HG02588 (cell line): ENCODE measurements around the gene TUBGCP5.
"Not testable (repeated sequence)": the region's sequence is repeated elsewhere in the genome, so short reads cannot be mapped to it uniquely, and the experiment has no call there.

ENCODE experiments used
- ATAC-seq: cut with Tn5 transposase; IDR thresholded peaks from one replicate; pipeline ENCODE4 v1.9.1; 2021; ENCODE audit warnings: mild to moderate bottlenecking, moderate library complexity; ENCODE audit not compliant: unreplicated experiment

Gene TUBGCP5

DNA sequence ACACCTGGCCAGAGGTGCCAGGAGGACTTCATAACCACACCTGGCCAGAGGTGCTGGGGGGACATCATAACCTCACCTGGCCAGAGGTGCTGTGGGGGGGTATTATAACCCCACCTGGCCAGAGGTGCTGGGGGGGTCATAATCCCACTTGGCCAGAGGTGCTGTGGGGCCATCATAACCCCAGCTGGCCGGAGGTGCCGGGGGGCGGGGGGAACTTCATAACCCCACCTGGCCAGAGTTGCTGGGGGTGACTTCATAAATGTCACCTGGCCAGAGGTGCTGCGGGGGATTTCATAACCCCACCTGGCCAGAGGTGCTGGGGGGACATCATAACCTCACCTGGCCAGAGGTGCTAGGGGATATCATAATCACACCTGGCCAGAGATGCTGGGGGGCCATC is 4.2 kb upstream of the TUBGCP5 start:
- not testable (repeated sequence) for ATAC-seq

DNA sequence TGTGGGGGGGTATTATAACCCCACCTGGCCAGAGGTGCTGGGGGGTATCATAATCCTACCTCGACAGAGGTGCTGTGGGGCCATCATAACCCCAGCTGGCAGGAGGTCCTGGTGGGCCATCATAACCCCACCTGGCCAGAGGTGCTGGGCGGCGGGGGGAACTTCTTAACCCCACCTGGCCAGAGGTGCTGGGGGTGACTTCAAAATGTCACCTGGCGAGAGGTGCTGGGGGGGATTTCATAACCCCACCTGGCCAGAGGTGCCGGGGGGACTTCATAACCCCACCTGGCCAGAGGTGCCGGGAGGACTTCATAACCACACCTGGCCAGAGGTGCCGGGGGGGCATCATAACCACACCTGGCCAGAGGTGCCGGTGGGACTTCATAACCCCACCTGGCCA is 2.4 kb upstream of the TUBGCP5 start:
- ATAC-seq = not testable (repeated sequence)

DNA sequence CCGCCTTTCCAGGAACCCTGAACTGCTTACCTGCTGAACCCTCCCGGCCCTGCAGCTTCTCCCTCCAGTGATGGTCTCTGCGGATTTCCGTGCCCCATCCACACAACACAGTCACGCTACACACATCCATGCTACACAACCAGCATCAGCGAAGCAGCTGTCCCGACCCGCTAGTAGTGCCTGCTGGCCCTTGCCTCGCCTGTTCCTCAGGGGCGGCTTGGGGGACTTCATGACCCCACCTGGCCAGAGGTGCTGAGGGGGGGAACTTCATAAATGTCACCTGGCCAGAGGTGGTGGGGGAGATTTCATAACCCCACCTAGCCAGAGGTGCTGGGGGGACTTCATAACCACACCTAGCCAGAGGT is 530 bp upstream of the TUBGCP5 start:
- ATAC-seq = peak; percentile 10

DNA sequence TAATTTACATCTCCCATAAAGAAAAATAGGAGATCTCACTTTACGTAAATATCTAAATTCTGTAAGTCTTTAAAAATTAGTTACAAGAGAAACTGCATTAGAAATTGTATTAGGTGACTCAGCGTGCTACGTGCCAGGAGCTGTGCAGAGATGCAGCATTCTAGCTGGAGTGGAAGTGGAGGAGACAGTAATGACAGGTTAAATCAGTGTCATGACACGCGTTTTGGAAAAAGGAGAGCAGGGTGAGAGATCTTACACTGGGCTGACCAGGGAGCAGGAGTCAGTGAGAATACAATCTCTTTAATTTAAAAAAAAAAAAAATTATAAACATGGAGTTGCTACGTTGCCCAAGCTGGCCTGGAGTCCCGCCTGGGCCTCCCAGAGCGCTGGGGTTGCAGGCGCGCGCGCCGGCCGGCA is 635 bp downstream of the TUBGCP5 start:
- ATAC-seq = peak; percentile 17

DNA sequence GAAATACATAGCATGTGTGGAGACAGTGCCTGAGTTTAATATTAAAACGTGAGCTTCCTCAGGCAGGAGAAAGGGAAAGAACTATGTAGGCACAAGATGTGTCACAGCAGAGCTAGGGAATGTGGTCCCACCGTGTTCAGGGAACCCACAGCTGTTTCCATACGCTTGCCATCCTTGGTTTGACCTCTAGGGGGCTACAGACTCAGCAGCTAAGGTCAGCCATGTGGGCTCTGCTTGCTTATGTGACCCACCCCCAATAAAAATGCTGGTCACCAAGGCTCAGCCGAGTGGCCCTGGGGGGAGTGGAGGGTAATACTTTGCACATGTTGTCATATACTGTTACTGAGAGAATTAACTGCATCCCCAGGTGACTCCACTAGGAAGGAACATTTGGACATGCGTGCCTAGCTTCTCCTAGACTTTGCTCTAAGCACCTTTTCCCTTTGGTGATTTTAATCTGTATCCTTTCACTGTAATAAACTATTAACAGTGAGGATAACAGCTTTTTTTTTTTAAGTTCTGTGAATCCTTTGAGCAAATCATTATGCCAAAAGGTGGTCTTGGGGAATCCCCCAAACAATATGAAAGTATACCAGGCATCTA is 3.3 kb downstream of the TUBGCP5 start:
- ATAC-seq = no peak

DNA sequence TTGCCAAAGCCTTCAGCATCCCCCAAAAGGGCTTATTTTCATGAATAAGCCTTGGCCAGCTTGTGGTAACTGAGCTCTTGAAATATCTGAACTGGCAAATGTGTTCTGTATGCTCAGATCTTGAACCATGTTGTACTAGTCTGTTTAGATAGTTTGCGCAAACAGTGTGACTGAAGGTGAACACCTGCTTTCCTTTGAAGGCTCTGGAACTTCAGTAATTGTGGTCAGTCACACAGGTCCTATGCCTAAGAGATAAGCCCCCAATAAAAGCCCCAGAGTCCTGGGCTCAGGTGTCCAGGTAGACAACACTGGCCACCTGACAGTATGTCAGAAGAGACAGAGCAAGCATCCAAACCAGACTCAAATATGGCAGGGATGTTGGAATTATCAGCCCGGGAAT is 5.4 kb downstream of the TUBGCP5 start:
- ATAC-seq = no peak

DNA sequence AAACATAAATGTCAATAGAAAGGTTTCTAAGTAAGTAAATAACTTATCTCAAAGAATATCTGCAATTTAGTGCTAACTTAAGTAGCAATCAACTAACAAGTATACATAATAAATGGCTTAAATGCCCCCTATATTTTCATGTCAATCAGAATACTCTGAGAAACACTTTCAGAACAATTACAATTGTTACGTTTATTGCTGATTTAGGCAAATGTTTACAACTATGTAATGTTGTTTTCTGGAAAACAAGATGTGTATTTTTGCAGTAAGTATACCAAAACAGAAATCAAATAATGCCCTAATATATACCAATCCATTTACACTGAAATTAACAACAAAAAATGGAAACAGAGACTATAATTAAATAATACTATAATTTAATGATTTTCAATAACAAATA is 13.2 kb downstream of the TUBGCP5 start:
- ATAC-seq = no peak

DNA sequence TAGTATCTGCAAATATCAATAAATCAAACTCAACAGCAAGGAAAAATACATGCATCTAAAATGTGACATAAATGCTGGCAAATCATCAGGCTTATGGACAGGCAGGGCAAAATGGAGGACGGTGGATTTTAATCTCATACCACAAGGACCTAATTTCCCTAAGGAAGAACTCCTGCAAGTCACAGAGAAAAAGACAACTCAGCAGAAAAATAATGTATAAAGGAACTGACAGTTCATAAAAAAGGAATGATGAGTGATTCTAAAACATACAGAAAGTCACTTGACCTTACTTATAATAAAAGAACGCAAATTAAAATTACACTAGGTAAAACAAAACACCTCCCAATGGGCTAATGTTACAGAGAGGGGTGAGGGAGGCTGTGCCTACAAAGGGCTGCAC is 17.2 kb downstream of the TUBGCP5 start:
- no peak for ATAC-seq

DNA sequence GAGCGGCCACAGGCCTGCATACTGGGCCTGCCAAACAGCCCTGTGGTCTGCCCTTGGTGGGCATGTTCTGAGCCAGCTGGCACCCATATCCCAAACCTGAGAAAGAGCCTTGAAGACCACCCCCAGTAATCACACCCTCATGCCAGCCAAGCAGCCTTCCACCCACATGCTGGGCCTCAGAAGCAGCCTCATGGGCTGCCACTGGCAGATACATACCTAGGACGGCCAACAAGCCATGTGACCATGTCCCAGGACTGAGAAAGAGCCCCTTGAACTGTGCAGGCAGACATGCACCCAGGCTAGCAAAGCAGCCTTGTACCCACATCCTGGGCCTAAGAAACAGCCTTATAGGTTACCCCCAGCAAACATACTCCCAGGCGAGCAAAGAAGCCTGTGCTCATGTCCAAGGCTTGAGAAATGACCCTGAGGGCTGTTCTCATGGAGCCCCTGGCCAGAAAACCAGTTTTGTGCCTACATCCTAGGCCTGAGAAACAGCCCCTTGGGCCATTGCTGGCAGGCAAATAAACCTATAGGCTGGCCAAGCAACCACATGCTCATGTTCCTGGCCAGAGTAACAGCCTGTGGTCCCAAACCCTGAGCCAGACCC is 24.9 kb downstream of the TUBGCP5 start:
- ATAC-seq = no peak

DNA sequence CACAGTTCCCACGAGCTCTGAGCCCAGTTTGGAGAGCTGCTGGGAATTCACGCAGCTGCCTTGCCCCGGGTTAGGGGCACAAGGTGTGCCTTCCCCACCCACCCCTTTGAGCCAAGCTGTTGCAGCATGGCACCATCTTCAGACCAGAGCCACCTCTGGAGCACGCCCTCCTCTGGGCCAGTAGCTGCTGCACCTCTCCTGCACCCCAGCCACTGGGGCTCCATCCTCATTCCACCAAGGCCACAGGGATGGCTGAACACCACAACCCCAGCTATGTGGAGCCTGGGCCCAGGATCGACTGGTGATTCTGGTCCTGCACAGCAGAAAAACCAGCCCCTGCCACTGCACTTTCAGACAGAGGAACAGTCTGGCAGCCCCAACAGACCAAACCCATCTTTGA is 25.7 kb downstream of the TUBGCP5 start:
- ATAC-seq = no peak

DNA sequence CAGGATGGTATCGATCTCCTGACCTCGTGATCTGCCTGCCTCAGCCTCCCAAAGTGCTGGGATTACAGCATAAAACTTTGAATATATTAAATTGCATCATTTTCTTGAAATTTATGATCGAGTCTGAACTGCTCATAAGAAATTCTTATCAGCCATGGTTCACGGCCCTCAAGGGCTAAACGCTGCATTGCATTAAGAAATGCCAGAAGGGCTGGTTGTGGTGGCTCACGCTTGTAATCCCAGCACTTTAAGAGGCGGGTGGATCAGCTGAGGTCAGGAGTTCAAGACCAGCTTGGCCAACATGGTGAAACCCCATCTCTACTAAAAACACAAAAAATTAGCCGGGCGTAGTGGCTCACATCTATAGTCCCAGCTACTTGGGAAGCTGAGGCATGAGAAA is 26.8 kb downstream of the TUBGCP5 start:
- not testable (repeated sequence) for ATAC-seq

DNA sequence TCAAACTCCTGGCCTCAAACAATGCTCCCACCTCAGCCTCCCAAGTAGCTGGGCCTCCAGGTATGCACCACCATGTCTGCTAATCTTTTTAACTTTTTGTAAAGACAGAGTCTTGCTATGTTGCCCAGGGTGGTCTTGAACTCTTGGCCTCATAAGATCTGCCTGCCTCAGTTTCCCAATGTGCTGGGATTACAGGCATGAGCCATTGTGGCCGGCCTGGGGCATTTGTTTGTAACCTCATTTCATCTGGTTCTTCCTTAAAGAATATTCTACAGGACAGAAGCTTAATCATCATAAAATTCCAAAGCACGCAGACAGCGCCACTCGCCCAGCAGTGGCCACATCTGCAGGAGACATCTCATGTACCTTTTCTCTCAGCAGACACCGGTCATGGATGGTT is 35.6 kb downstream of the TUBGCP5 start:
- no peak for ATAC-seq

DNA sequence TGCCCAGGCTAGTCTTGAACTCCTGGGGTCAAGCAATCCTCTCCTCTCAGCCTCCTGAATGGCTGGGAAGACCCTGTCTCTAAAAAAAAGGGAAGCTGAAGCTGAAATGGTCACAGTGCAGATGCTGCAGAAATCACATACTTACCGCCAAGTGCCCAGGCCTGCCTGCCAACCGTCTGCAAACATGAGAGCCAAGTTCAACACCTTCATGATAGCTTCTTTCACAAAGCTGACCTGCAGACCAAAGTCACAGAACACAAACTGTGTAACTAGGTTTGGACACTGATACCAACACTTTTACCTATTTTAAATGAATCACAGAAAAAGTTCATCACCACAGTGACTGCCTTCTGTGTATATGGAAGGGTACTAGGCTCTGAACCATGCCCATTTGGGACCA is 36.4 kb downstream of the TUBGCP5 start:
- ATAC-seq = no peak

DNA sequence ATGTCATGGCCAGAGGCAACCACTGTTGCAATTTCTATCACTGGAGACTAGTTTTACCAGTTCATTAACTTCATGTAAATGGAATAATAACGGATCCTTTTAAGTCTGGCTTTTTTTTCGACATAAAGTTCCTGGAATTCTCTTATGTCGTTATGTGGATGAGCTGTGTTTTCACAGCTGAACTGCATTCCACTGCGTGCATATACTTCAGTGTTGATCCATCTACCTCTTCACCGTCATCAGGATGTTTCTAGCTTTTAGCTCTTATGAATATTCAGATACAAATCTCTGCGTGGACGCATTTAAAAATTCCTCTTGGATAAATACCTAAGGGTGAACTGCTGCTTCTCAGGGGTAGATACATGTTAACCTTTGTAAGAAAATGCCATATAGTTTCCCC is 43.6 kb downstream of the TUBGCP5 start:
- ATAC-seq = no peak

DNA sequence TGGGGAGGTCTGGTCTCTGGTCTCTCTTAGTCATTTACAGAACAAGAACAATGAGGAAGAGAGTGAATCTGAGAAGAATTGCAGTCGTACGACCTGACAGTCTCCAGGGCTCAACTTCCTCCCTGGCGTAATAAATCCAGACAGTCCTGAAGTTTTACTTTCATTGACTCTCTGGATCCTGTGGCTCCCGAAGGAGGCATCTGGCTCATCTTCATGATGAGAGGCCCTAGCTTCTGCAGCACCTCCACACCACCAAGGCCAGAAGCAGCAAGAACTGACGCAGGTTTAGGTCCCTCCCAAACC is 47.4 kb downstream of the TUBGCP5 start:
- no peak for ATAC-seq

DNA sequence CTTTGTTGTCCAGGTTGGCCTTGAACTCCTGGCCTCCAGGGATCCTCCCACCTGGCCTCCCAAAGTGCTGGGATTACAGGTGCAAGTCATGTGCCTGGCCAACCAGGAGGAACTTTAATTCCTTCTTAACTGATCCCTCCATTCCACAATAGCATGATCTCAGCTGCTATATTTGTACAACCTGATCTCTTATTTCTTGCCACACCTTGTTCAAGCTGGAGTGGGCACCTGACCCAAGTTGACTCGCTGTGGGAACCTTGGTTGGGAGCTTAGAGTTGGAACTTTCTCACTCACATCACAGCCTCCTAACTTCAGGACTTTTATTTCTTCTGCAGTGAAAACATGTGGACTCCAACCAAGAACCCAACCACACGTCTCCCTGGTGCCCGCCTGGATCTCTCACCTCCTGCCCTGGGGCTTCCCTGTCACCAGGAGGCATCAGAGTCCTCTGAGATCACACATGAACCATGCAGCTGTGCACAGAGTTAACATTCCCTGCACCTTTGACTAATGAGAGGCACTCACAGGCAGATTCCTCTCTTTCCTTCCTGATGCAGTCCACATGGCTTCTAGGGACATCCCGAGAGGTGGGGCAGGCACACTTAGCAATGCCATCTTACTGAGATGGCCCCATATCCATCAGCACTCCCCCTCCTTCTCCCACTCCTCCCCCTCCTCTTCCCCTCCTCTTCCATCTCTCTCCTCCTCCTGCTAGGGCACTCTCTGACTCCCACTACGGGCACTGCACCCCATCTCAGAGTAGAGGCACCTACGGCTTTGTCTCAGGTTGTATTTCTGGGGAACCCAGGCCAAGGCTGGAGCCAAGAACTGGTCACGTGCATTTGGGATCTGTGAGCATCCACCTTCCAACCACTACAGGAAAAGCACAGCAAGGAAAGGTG is 49.5 kb downstream of the TUBGCP5 start:
- no peak for ATAC-seq

DNA sequence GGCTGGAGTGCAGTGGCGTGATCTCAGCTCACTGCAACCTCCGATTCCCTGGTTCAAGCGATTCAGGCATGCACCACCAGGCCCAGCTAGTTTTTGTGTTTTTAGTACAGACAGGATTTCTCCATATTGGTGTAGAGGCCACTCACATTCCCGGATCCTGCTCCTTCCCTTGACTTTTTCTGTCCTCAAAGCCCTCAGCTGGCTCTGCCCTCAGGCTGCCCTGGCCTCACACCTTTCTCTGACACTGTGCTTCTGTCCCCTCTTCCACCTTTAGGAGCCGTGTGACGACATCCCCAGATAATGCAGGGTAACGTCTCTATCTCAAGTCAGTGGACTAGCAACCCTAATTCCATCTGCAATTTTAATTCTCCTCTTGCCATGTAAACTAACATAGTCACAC is 50.6 kb downstream of the TUBGCP5 start:
- no peak for ATAC-seq

DNA sequence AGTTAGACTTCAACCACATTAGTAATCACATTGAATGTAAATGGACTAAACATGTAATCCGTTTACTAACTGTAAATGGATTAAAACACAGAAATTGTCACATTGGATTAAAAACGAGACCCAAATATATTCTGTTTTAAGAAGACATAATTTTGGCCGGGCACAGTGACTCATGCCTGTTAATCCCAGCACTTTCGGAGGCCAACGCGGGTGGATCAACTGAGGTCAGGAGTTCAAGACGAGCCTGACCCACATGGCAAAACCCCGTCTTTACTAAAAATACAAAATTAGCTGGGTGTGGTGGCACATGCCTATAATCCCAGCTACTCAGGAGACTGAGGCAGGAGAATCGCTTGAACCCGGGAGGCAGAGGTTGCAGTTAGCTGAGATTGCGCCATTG is 57.4 kb downstream of the TUBGCP5 start:
- ATAC-seq = not testable (repeated sequence)

DNA sequence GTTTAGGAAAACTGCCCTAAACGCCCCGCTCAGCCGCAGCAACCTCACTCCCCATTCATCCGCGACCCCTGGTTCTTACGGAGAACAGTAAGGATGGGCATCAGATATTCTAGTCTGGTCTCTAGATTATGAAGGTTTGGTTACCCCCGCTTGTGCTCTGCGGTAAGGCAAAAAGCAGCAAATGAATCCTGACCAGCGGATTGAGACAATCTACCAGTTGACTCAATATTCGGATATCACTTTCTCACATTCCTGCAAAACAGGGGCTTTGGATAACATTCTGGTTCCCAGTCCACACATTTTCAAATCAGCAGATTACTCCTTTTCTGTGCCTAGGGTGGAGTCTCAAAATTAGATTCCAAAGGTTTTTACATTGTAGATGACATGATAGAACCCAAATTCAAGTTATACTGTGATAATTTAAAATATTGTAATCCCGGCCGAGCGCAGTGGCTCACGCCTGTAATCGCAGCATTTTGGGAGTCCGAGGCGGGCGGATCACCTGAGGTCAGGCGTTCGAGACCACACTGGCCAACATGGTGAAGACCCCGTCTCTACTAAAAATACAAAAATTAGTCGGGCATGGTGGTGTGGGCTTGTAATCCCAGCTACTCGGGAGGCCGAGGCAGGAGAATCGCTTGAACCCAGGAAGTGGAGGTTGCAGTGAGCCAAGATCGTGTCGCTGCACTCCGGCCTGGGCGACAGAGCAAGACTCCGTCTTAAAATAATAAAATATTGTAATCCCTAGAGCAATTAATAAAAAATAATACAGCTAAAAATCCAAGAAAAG is 58.1 kb downstream of the TUBGCP5 start:
- no peak for ATAC-seq

DNA sequence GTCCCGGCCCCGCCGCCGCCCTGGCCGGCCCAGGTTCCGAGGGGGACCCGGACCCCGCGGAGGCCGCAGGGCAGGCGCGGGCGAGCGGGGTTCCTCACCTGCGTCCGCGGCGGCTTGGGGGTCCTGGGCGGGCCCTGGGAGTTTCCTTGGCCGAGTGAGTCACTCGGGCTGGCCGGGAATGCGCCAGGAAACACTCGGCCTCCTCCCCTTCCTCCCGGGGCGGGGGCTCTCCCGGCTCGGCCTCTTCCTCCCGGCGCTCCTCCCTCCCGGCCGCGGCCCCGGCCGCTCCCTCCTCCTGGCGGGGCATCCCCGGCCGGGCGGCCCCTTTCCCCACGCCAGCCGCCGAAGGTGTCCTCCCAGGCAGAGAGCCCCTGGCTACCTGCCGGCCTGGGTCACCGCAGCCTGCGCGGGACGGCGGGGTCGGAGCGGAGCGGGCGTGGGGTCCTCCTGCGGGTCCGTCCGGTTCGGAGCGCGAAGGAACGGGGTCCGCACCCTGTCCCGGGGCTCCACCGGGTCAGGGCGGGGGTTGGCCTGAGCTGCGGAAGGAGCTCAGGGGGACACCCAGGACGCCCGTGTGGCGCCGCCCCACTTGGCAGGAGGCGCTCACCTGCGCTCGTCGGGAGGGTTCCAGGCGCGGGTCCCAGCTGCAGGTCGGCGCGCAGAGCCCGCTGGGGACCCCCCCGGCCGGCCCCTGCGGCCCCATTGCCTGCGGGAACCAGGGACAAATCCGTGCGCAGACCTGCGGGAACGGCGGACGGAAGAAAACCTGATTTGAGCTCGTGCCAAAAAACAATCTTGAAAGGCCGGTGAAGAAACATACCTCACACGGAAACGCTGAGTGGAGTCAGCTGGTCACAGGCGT is 58.9 kb downstream of the TUBGCP5 start, which contains the start of gene CYFIP1:
CYFIP1 (minus strand) TSS at position 180 of the 862 bp plus-strand sequence. CDS start 33,083 bp downstream, outside the sequence.
- peak; percentile 69 for ATAC-seq
